ENCODE results near the gene SASH3.

The SASH3 gene

DNA sequence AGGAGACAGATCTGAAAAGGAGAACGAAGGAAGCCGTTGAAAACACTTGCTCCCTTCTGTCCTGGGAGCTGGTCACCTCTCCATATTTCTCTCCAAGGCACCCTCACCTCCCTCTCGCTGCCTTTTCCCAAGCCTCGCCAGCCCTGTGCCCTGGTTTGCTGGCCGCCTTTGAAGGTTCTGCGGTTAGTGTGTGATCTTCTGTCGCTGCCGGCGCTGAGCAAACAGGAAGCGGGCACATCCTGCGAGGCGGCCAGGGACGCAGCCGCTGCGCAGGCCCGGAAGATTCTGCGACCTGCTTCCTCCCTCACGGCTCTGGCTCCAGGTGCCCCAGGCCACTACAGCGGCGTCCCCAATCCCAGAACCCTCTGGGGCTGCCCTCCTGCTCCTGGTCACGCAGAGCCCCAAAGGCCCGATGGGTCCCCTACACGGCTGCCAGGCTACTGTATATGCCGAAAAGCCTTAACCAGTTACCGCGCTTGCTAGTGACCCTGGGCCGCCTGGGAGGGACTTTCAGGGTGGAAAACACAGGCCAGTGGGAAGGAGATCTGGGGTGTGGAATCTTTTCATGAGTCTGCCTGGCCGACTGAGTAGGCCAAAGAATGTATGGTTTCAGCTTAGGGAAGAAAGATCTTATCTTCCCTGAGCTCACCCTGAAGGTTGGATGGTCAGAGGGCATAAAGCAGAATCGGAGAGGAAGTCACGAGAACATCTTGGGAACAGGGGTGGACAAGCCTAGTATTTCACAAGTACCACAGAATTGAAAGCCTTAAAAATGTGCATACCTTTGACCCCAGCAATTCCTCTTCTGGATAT is 2.3 kb upstream of the SASH3 start:
- peaks cover 57% of the 10 kb centered on the region for H3K4me1 ChIP-seq (ENCODE audit: low read length)
- H3K9ac ChIP-seq (ENCODE audit: low read length), result peak overlapping the region; percentile 90
- H3K79me2 ChIP-seq (ENCODE audit: low read length), result peaks cover 39% of the 10 kb centered on the region
- peak overlapping the region; percentile 84 for H3K4me2 ChIP-seq (ENCODE audit: low read depth, low read length)
- peak overlapping the region; percentile 29; the same call in 1 of the 2 replicates for H2AFZ ChIP-seq (ENCODE audit: low read length)
- TF ChIP-seq, protein P1, sequence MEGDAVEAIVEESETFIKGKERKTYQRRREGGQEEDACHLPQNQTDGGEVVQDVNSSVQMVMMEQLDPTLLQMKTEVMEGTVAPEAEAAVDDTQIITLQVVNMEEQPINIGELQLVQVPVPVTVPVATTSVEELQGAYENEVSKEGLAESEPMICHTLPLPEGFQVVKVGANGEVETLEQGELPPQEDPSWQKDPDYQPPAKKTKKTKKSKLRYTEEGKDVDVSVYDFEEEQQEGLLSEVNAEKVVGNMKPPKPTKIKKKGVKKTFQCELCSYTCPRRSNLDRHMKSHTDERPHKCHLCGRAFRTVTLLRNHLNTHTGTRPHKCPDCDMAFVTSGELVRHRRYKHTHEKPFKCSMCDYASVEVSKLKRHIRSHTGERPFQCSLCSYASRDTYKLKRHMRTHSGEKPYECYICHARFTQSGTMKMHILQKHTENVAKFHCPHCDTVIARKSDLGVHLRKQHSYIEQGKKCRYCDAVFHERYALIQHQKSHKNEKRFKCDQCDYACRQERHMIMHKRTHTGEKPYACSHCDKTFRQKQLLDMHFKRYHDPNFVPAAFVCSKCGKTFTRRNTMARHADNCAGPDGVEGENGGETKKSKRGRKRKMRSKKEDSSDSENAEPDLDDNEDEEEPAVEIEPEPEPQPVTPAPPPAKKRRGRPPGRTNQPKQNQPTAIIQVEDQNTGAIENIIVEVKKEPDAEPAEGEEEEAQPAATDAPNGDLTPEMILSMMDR (IDR thresholded peaks at IDR 0.05; ENCODE audit: low read length), result no peak
- TF ChIP-seq EZH2 (optimal IDR thresholded peaks at IDR 0.05; ENCODE audit: low read depth, low read length) (no peak), EZH2phosphoT487 (IDR thresholded peaks at IDR 0.05; ENCODE audit: low read length) (no peak)
- H3K9me2 ChIP-seq (replicated peaks; ENCODE audit: insufficient read depth, low read length), result no peaks in the 10 kb centered on the region
- H3K9me3 ChIP-seq (replicated peaks; ENCODE audit: insufficient read depth, low read length), result no peaks in the 10 kb centered on the region
- peak overlapping the region; percentile 98 for H3K27ac ChIP-seq (ENCODE audit: low read length)
- H3K27me3 ChIP-seq (replicated peaks; ENCODE audit: insufficient read depth, low read length), result no peaks in the 10 kb centered on the region
- peaks cover 59% of the 10 kb centered on the region for H3F3A ChIP-seq (ENCODE audit: insufficient read depth, low read length)
- H3K36me3 ChIP-seq (replicated peaks; ENCODE audit: insufficient read depth, low read length), result no peaks in the 10 kb centered on the region
- peak overlapping the region; percentile 61 for H3K4me3 ChIP-seq (ENCODE audit: low read length)
- no peaks in the 10 kb centered on the region; the same call in 1 of the 2 replicates for H4K20me1 ChIP-seq (ENCODE audit: insufficient read depth, low read length)
- DNase-seq, result peak; percentile 90

DNA sequence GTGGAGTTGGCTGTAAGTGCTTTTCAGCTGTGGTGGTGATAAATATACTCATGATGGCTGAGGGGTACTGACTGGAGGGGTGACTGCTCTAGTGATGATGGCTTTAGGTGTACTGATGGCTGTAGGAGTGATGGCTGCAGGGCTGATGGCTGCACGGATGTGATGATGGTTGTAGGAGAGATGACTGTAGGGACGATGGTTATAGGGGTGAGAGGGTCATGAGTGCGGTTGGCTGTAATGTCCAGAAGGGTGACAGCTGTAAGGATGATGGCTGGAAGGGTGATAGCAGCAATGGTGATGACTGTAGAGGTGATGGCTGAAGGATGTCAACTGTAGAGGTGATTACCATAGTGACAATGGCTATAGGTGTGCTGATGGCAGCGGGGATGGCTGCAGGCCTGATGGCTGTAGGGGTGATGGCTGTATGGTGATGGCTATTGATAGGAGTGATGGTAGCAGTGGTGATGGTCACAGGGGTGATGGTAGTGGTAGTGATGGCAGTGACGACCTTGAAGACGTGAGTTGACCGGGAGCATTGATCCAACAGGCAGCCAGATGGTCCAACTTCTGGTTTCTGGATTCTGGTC is 570 bp upstream of the SASH3 start:
- Histone ChIP-seq H3K9me2 (replicated peaks; ENCODE audit: insufficient read depth, low read length) (no peaks in the 10 kb centered on the region), H3K4me2 (ENCODE audit: low read depth, low read length) (peak overlapping the region; percentile 76), H4K20me1 (ENCODE audit: insufficient read depth, low read length) (no peaks in the 10 kb centered on the region; the same call in 1 of the 2 replicates), H3K79me2 (ENCODE audit: low read length) (peaks cover 56% of the 10 kb centered on the region), H3K36me3 (replicated peaks; ENCODE audit: insufficient read depth, low read length) (no peaks in the 10 kb centered on the region), H3K9ac (ENCODE audit: low read length) (peak overlapping the region; percentile 89), H3K4me1 (ENCODE audit: low read length) (peaks cover 63% of the 10 kb centered on the region), H3K9me3 (replicated peaks; ENCODE audit: insufficient read depth, low read length) (no peaks in the 10 kb centered on the region), H2AFZ (ENCODE audit: low read length) (no peak overlapping the region), H3K27me3 (replicated peaks; ENCODE audit: insufficient read depth, low read length) (no peaks in the 10 kb centered on the region), H3K4me3 (ENCODE audit: low read length) (peak overlapping the region; percentile 91), H3K27ac (ENCODE audit: low read length) (peak overlapping the region; percentile 91), H3F3A (ENCODE audit: insufficient read depth, low read length) (peaks cover 41% of the 10 kb centered on the region)
- DNase-seq, result no peak
- TF ChIP-seq EZH2 (optimal IDR thresholded peaks at IDR 0.05; ENCODE audit: low read depth, low read length), result no peak
- TF ChIP-seq, protein P1 (IDR thresholded peaks at IDR 0.05; ENCODE audit: low read length), result no peak
- no peak for TF ChIP-seq EZH2phosphoT487 (IDR thresholded peaks at IDR 0.05; ENCODE audit: low read length)

DNA sequence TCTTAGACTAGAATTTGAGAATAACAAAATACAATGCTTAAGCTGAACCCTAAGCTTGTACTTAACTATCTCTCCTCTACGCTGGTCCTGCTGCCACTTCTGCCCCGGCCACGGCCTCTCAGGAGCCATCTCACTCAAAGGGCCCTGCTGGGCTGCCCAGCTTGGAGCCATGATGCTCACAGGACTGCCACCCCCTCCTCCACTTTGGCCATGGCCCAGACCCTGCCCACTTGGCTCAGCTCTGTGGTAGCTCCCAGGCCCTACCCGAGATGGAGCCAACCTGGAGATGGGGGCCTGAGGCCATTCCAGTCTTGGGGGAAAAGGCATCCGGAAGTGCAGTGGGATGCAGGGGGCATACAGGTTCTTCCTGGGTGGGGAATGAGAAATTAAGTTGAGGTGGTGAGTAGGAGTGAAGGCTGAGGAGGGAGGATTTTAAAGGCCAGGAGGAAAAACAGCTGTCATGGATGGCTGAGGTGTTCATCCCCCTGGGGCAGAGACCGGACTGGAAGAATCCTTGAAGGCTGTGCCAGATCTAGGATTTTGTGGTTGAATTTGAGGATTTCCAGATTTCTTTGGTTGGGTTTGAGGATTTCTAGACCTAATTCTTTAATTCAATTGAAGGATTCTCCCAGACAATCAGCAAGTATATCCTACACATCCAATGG is 824 bp downstream of the SASH3 start:
- TF ChIP-seq EZH2 (optimal IDR thresholded peaks at IDR 0.05; ENCODE audit: low read depth, low read length), result no peak
- TF ChIP-seq, protein P1 (IDR thresholded peaks at IDR 0.05; ENCODE audit: low read length), result no peak
- TF ChIP-seq EZH2phosphoT487 (IDR thresholded peaks at IDR 0.05; ENCODE audit: low read length), result no peak

More for the DNA sequence above, 824 bp downstream of the SASH3 start:
- Histone ChIP-seq H3K79me2 (ENCODE audit: low read length) (peaks cover 69% of the 10 kb centered on the region), H3K27ac (ENCODE audit: low read length) (peak overlapping the region; percentile 91), H3K9me3 (replicated peaks; ENCODE audit: insufficient read depth, low read length) (no peaks in the 10 kb centered on the region), H3K4me1 (ENCODE audit: low read length) (peaks cover 65% of the 10 kb centered on the region), H3K27me3 (replicated peaks; ENCODE audit: insufficient read depth, low read length) (no peaks in the 10 kb centered on the region), H3K4me3 (ENCODE audit: low read length) (peak overlapping the region; percentile 91), H2AFZ (ENCODE audit: low read length) (no peak overlapping the region), H3F3A (ENCODE audit: insufficient read depth, low read length) (peaks cover 47% of the 10 kb centered on the region), H3K4me2 (ENCODE audit: low read depth, low read length) (peak overlapping the region; percentile 76), H3K9me2 (replicated peaks; ENCODE audit: insufficient read depth, low read length) (no peaks in the 10 kb centered on the region), H4K20me1 (ENCODE audit: insufficient read depth, low read length) (peaks cover 3% of the 10 kb centered on the region; the same call in 1 of the 2 replicates), H3K9ac (ENCODE audit: low read length) (peak overlapping the region; percentile 89), H3K36me3 (replicated peaks; ENCODE audit: insufficient read depth, low read length) (no peaks in the 10 kb centered on the region)
- peak; percentile 37 for DNase-seq
